22Rv1 (cell line): ENCODE results near the gene NCKAP1.

Experiments
- CTCF ChIP-seq: fragments of 450-650 bp; IDR thresholded peaks from 2 replicates; pipeline ENCODE4 v1.5.1; 2017; ENCODE audit warnings: mild to moderate bottlenecking
- ZFX ChIP-seq: fragments of 450-650 bp; IDR thresholded peaks from 2 replicates; pipeline ENCODE4 v1.6.1; 2017; ENCODE audit warnings: antibody characterized with exemption, borderline replicate concordance

- TF ChIP-seq CTCF: no peak
- no peak for TF ChIP-seq ZFX
Observed at GRCh38 chr2:182910965-182911364, 127.3 kb downstream of the NCKAP1 start.
